ENCODE data around the gene C2.
A peak's percentile ranks its signal among the peaks of the same experiment; 100 is the strongest.

C2 gene

DNA sequence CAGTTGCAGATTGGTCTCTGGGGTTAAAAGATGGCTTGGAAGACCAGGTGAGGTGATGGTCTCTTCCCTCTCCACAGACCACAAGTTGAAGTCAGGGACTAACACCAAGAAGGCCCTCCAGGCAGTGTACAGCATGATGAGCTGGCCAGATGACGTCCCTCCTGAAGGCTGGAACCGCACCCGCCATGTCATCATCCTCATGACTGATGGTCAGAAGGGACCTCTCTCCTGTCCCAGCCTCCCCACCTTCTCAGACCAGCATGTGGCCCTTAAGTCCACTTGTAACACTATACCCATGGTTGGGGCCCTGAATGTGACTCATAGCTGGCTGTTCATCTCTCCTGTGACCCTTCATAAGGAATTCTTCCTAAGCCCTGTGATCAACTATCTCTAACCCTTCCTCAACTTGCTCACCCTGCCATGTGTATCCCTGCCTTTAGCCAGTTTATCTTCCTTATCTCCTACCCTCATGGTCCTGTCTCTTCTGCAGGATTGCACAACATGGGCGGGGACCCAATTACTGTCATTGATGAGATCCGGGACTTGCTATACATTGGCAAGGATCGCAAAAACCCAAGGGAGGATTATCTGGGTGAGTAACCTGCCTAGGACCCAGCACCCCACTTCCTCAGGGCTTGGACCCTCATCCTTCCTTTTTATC, 21.4 kb downstream of the C2 start:
- Histone ChIP-seq H3K79me2 (peaks cover 6% of the 10 kb centered on the region), H2AFZ (no peak overlapping the region), H3K4me2 (ENCODE audit: low read length) (no peak overlapping the region), H3K36me3 (ENCODE audit: control insufficient read depth, insufficient read depth, low read length) (no peaks in the 10 kb centered on the region), H3K27me3 (ENCODE audit: control insufficient read depth, insufficient read depth, low read length) (no peaks in the 10 kb centered on the region), H3K4me1 (peaks cover 50% of the 10 kb centered on the region), H3K9ac (no peak overlapping the region), H3K27ac (peak overlapping the region; percentile 94), H3K9me3 (ENCODE audit: control insufficient read depth, low read length) (no peaks in the 10 kb centered on the region), H3K4me3 (ENCODE audit: low read depth, low read length) (no peak overlapping the region)
- TF ChIP-seq, protein P1, sequence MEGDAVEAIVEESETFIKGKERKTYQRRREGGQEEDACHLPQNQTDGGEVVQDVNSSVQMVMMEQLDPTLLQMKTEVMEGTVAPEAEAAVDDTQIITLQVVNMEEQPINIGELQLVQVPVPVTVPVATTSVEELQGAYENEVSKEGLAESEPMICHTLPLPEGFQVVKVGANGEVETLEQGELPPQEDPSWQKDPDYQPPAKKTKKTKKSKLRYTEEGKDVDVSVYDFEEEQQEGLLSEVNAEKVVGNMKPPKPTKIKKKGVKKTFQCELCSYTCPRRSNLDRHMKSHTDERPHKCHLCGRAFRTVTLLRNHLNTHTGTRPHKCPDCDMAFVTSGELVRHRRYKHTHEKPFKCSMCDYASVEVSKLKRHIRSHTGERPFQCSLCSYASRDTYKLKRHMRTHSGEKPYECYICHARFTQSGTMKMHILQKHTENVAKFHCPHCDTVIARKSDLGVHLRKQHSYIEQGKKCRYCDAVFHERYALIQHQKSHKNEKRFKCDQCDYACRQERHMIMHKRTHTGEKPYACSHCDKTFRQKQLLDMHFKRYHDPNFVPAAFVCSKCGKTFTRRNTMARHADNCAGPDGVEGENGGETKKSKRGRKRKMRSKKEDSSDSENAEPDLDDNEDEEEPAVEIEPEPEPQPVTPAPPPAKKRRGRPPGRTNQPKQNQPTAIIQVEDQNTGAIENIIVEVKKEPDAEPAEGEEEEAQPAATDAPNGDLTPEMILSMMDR (IDR thresholded peaks at IDR 0.05): no peak

DNA sequence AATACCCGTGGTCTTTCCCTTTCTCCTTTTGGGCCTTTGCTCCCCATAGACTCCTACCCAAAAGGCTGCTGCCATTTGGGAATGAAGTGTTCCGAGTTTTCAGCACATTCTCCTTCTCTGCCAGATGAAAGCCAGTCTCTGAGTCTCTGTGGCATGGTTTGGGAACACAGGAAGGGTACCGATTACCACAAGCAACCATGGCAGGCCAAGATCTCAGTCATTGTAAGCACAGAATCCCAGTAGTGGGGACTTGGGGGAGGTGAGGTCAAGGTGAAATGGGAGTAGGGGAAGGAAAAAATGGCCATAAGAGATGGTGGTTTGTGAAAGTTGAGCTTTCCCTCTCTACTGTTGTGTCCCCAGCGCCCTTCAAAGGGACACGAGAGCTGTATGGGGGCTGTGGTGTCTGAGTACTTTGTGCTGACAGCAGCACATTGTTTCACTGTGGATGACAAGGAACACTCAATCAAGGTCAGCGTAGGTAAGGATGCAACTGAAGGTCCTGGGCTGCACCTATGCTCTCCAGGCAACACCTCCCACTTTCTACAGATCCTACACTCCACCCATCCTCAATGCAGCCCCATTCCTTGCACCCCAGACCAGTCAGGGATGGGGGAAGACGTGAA, 22.5 kb downstream of the C2 start:
- Histone ChIP-seq H3K4me3 (ENCODE audit: low read depth, low read length) (no peak overlapping the region), H2AFZ (no peak overlapping the region), H3K9me3 (ENCODE audit: control insufficient read depth, low read length) (no peaks in the 10 kb centered on the region), H3K4me1 (peaks cover 44% of the 10 kb centered on the region), H3K27me3 (ENCODE audit: control insufficient read depth, insufficient read depth, low read length) (no peaks in the 10 kb centered on the region), H3K36me3 (ENCODE audit: control insufficient read depth, insufficient read depth, low read length) (no peaks in the 10 kb centered on the region), H3K4me2 (ENCODE audit: low read length) (peak overlapping the region; percentile 37), H3K9ac (no peak overlapping the region), H3K27ac (peak overlapping the region; percentile 94), H3K79me2 (peaks cover 6% of the 10 kb centered on the region)
- TF ChIP-seq, protein P1 (IDR thresholded peaks at IDR 0.05): no peak

DNA sequence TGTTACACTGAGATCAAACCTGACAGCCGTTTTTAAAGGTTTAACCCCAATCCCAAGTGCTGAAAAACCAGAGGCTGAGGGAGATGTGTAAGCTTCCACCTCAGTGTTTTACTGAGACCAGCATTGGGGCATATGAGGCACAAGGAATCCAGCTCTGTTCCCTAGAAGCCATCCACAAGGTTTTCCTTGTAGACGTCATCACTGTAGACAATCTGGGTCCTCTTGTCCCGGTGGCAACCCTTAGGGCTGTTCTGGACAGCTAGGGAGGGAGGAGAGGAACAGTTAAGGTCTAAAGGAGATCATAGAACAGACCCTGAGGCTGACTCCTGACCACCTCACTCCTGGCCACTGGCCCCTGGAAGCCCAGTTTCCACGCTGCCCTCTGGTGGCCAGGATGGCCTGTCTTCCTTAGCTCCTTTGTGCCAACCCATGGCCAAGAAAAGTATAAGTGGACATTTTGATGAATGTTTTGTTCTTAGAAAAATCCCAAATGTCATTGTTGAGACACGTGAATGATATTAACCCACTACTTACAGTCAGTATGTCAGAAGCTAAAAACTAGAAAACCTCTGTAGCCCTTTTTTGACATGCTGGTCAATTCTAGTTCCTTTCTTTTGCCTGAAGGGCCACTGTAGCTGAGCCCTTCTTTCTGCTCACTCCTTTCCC, 24.8 kb downstream of the C2 start:
- peaks cover 41% of the 10 kb centered on the region for H3K4me1 ChIP-seq
- H3K36me3 ChIP-seq (ENCODE audit: control insufficient read depth, insufficient read depth, low read length): no peaks in the 10 kb centered on the region
- no peak overlapping the region for H3K9ac ChIP-seq
- H3K9me3 ChIP-seq (ENCODE audit: control insufficient read depth, low read length): no peaks in the 10 kb centered on the region
- no peak overlapping the region for H3K4me3 ChIP-seq (ENCODE audit: low read depth, low read length)
- TF ChIP-seq, protein P1 (IDR thresholded peaks at IDR 0.05): peak; percentile 87
- H3K27ac ChIP-seq: peak overlapping the region; percentile 94
- H2AFZ ChIP-seq: no peak overlapping the region
- H3K79me2 ChIP-seq: peaks cover 6% of the 10 kb centered on the region
- H3K27me3 ChIP-seq (ENCODE audit: control insufficient read depth, insufficient read depth, low read length): no peaks in the 10 kb centered on the region
- H3K4me2 ChIP-seq (ENCODE audit: low read length): no peak overlapping the region

DNA sequence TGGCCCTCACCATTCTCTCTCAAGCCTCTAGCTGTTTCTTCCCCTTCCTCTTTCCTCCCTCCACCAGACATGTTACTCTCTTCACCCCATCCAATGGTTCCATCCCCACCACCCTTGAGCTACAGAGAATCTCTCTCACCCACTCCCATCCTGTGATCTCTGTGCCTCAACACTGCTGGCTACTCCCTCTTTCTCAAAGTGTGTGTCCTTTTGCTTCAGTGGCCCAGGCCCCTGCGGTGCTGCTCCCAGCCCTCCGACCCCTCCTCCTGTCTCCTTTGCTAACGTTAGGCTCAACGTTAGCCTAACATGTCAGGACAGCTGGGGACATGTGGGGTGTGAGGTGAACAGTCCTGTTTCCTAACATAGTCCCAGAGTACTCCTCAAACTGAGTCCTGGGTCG, 25.4 kb downstream of the C2 start:
- no peak overlapping the region for H2AFZ ChIP-seq
- H3K27me3 ChIP-seq (ENCODE audit: control insufficient read depth, insufficient read depth, low read length): no peaks in the 10 kb centered on the region
- H3K27ac ChIP-seq: peak overlapping the region; percentile 94
- H3K4me2 ChIP-seq (ENCODE audit: low read length): no peak overlapping the region
- H3K4me3 ChIP-seq (ENCODE audit: low read depth, low read length): no peak overlapping the region
- H3K4me1 ChIP-seq: peaks cover 39% of the 10 kb centered on the region
- H3K9me3 ChIP-seq (ENCODE audit: control insufficient read depth, low read length): no peaks in the 10 kb centered on the region
- TF ChIP-seq, protein P1 (IDR thresholded peaks at IDR 0.05): no peak
- no peak overlapping the region for H3K9ac ChIP-seq
- peaks cover 4% of the 10 kb centered on the region for H3K79me2 ChIP-seq
- no peaks in the 10 kb centered on the region for H3K36me3 ChIP-seq (ENCODE audit: control insufficient read depth, insufficient read depth, low read length)

Data from parathyroid adenoma (tissue), 2 donors.